ENCODE measurements around the gene PIEZO1. TPM values are rescaled to one million over a fixed set of nuclear protein-coding genes. Genes with fewer than 3 reads are reported as not detected.

Gene PIEZO1
- total and polyA plus RNA-seq, 2 donors (not counting 1 experiment from before 2014, with no cell fraction given) = 94.5 to 313 TPM

GRCh38 chr16:88833086-88833485 lies 48.1 kb upstream of the PIEZO1 start:
- H4K20me1 ChIP-seq (ENCODE audit: control insufficient read depth, extremely low read depth, insufficient read depth, low read length) = no peaks in the 10 kb centered on the region
- TF ChIP-seq EZH2 (IDR thresholded peaks at IDR 0.05; ENCODE audit: low read length, missing control alignments) (no peak), CTCF (conservative IDR thresholded peaks at IDR 0.05 in 1 of 2, IDR thresholded peaks at IDR 0.05 in 1 of 2; ENCODE audit: low read depth in 1 of 2, low read length in 2 of 2) (no peak)

GRCh38 chr16:88831838-88832237 lies 46.8 kb upstream of the PIEZO1 start:
- H3K36me3 ChIP-seq (ENCODE audit: control insufficient read depth, insufficient read depth, low read length) = peaks cover 3% of the 10 kb centered on the region
- no peak overlapping the region for H3K9ac ChIP-seq (ENCODE audit: insufficient read depth, low read length)
- no peak overlapping the region for H3K27ac ChIP-seq (ENCODE audit: insufficient read depth, low read length)
- no peak overlapping the region for H3K4me3 ChIP-seq (replicated peaks in 1 of 4; ENCODE audit: control extremely low read depth in 1 of 4, insufficient read depth in 1 of 4, low read depth in 3 of 4, low read length in 4 of 4)
- no peaks in the 10 kb centered on the region for H3K9me3 ChIP-seq (ENCODE audit: control insufficient read depth, insufficient read depth, low read depth, low read length)
- no peaks in the 10 kb centered on the region for H3K27me3 ChIP-seq (ENCODE audit: control insufficient read depth, insufficient read depth, low read length)
- no peak overlapping the region for H3K4me2 ChIP-seq (ENCODE audit: extremely low read depth, insufficient read depth, low read length)
- no peaks in the 10 kb centered on the region for H4K20me1 ChIP-seq (ENCODE audit: control insufficient read depth, extremely low read depth, insufficient read depth, low read length)
- H3K4me1 ChIP-seq (ENCODE audit: control insufficient read depth, extremely low read depth, insufficient read depth, low read length) = no peaks in the 10 kb centered on the region
- H3K79me2 ChIP-seq (ENCODE audit: control insufficient read depth, insufficient read depth, low read length) = no peaks in the 10 kb centered on the region
- TF ChIP-seq EZH2 (IDR thresholded peaks at IDR 0.05; ENCODE audit: low read length, missing control alignments) (no peak), CTCF (conservative IDR thresholded peaks at IDR 0.05 in 1 of 2, IDR thresholded peaks at IDR 0.05 in 1 of 2; ENCODE audit: low read depth in 1 of 2, low read length in 2 of 2) (no peak)
- no peak overlapping the region for H2AFZ ChIP-seq (ENCODE audit: low read length)
- DNase-seq (ENCODE audit: low read depth in 2 of 2) = peak in 1 of 2 donors; percentile 13

More at GRCh38 chr16:88833086-88833485, 48.1 kb upstream of the PIEZO1 start:
- Histone ChIP-seq H2AFZ (ENCODE audit: low read length) (no peak overlapping the region), H3K9ac (ENCODE audit: insufficient read depth, low read length) (no peak overlapping the region), H3K4me3 (replicated peaks in 1 of 4; ENCODE audit: control extremely low read depth in 1 of 4, insufficient read depth in 1 of 4, low read depth in 3 of 4, low read length in 4 of 4) (no peak overlapping the region), H3K27me3 (ENCODE audit: control insufficient read depth, insufficient read depth, low read length) (no peaks in the 10 kb centered on the region), H3K9me3 (ENCODE audit: control insufficient read depth, insufficient read depth, low read depth, low read length) (no peaks in the 10 kb centered on the region), H3K36me3 (ENCODE audit: control insufficient read depth, insufficient read depth, low read length) (peaks cover 6% of the 10 kb centered on the region), H3K4me2 (ENCODE audit: extremely low read depth, insufficient read depth, low read length) (no peak overlapping the region), H3K27ac (ENCODE audit: insufficient read depth, low read length) (no peak overlapping the region), H3K4me1 (ENCODE audit: control insufficient read depth, extremely low read depth, insufficient read depth, low read length) (no peaks in the 10 kb centered on the region), H3K79me2 (ENCODE audit: control insufficient read depth, insufficient read depth, low read length) (no peaks in the 10 kb centered on the region)
- no peak for DNase-seq (ENCODE audit: low read depth in 2 of 2)

GRCh38 chr16:88830783-88831182 lies 45.8 kb upstream of the PIEZO1 start:
- TF ChIP-seq EZH2 (IDR thresholded peaks at IDR 0.05; ENCODE audit: low read length, missing control alignments) = no peak
- no peak for TF ChIP-seq CTCF (conservative IDR thresholded peaks at IDR 0.05 in 1 of 2, IDR thresholded peaks at IDR 0.05 in 1 of 2; ENCODE audit: low read depth in 1 of 2, low read length in 2 of 2)
- H4K20me1 ChIP-seq (ENCODE audit: control insufficient read depth, extremely low read depth, insufficient read depth, low read length) = no peaks in the 10 kb centered on the region
- no peaks in the 10 kb centered on the region for H3K9me3 ChIP-seq (ENCODE audit: control insufficient read depth, insufficient read depth, low read depth, low read length)
- no peak overlapping the region for H3K4me3 ChIP-seq (replicated peaks in 1 of 4; ENCODE audit: control extremely low read depth in 1 of 4, insufficient read depth in 1 of 4, low read depth in 3 of 4, low read length in 4 of 4)
- H3K36me3 ChIP-seq (ENCODE audit: control insufficient read depth, insufficient read depth, low read length) = peaks cover 1% of the 10 kb centered on the region
- H3K9ac ChIP-seq (ENCODE audit: insufficient read depth, low read length) = no peak overlapping the region
- no peak overlapping the region for H3K4me2 ChIP-seq (ENCODE audit: extremely low read depth, insufficient read depth, low read length)
- H2AFZ ChIP-seq (ENCODE audit: low read length) = no peak overlapping the region
- no peak overlapping the region for H3K27ac ChIP-seq (ENCODE audit: insufficient read depth, low read length)
- H3K27me3 ChIP-seq (ENCODE audit: control insufficient read depth, insufficient read depth, low read length) = no peaks in the 10 kb centered on the region
- no peaks in the 10 kb centered on the region for H3K4me1 ChIP-seq (ENCODE audit: control insufficient read depth, extremely low read depth, insufficient read depth, low read length)
- no peaks in the 10 kb centered on the region for H3K79me2 ChIP-seq (ENCODE audit: control insufficient read depth, insufficient read depth, low read length)
- DNase-seq (ENCODE audit: low read depth in 2 of 2) = no peak

Data from fibroblast of lung (primary cell).